HepG2 (cell line): Measurements from ENCODE around the gene ST7L. TPM values are rescaled to one million over a fixed set of nuclear protein-coding genes. Genes with fewer than 3 reads are reported as not detected.

Source experiments
- ATAC-seq: fragments of 200-7000 bp; cut with Tn5 transposase; 3 replicates; pipeline ENCODE4 v1.9.1; 2020; ENCODE audit warnings: mild to moderate bottlenecking, moderate library complexity
- BruUV-seq: library from RNA; stranded (reverse); fragments of 400-500 nt; replicated peaks from 2 replicates; lab custom pipeline; 2021; lab: Mats Ljungman, UMichigan
- CTCF ChIA-PET: fragments of 300-600 bp; formaldehyde crosslinking; extraction: SDS; loops from one replicate; lab custom pipeline; 2021; ENCODE audit warnings: low total read pairs, inconsistent platforms, low intra/inter-chr PET ratio; lab: Yijun Ruan, JAX
- POLR2A ChIA-PET: fragments of 350-600 bp; sonication (Branson Sonifier 250); formaldehyde crosslinking; loops from one replicate; lab custom pipeline; 2020; ENCODE audit warnings: antibody characterized with exemption, inconsistent platforms; lab: Yijun Ruan, JAX
- DNase-seq: peaks from one replicate; pipeline ENCODE4 v3.0.0-alpha.2; 2015; ENCODE audit warnings: low spot score
- FAIRE-seq: peaks from 3 replicates; lab custom pipeline; 2011; peaks lifted over from hg19 to GRCh38; lab: Jason Lieb, UNC
- H2AFZ ChIP-seq: one replicate; pipeline ENCODE4 v1.6.1; 2011; ENCODE audit warnings: low read length, inconsistent platforms
- H3K27ac ChIP-seq: fragments of 300-600 bp; 3 replicates; pipeline ENCODE4 v1.8.0; 2011; ENCODE audit warnings: mixed run types, mild to moderate bottlenecking, mixed read lengths, low read length, inconsistent platforms; ENCODE audit not compliant: insufficient read depth; ENCODE audit errors: extremely low read length
- H3K27me3 ChIP-seq, 2 experiments: fragments of 200-600 bp in 1 of 2; 2 replicates in 1 of 2; 3 replicates in 1 of 2; pipeline versions ENCODE4 v1.6.0 to v1.8.0; 2011; ENCODE audit warnings: low read length in 2 of 2, mild to moderate bottlenecking in 2 of 2, moderate library complexity in 2 of 2, inconsistent platforms in 1 of 2; ENCODE audit not compliant: insufficient read depth in 2 of 2, control insufficient read depth in 1 of 2
- H3K36me3 ChIP-seq, 2 experiments: fragments of 200-600 bp in 1 of 2; replicated peaks in 1 of 2; 2 replicates in 1 of 2; 3 replicates in 1 of 2; pipeline versions ENCODE4 v1.5.1 to v1.8.0; 2011; ENCODE audit warnings: low read length in 2 of 2, inconsistent platforms in 1 of 2; ENCODE audit not compliant: insufficient read depth in 2 of 2, control insufficient read depth in 1 of 2
- H3K4me1 ChIP-seq: 2 replicates; pipeline ENCODE4 v1.5.1; 2012; ENCODE audit warnings: low read length, inconsistent platforms; ENCODE audit not compliant: insufficient read depth
- H3K4me2 ChIP-seq: 2 replicates; pipeline ENCODE4 v1.6.0; 2011; ENCODE audit warnings: low read depth, low read length, inconsistent platforms
- H3K4me3 ChIP-seq, 3 experiments: fragments of 200-600 bp in 1 of 3; sonication (generic), shearing (Covaris generic) in 1 of 3; replicated peaks in 1 of 3; 2 replicates each; pipeline ENCODE4 v1.5.1; 2011 to 2016; ENCODE audit warnings: low read length in 3 of 3, inconsistent platforms in 2 of 3, low read depth in 2 of 3, mild to moderate bottlenecking in 2 of 3, control low read depth in 1 of 3, mixed read lengths in 1 of 3; ENCODE audit not compliant: insufficient read depth in 1 of 3
- H3K79me2 ChIP-seq: one replicate; pipeline ENCODE4 v1.6.1; 2011; ENCODE audit warnings: low read length, inconsistent platforms; ENCODE audit not compliant: insufficient read depth
- H3K9ac ChIP-seq: 2 replicates; pipeline ENCODE4 v1.6.0; 2011; ENCODE audit warnings: mild to moderate bottlenecking, low read depth, low read length, inconsistent platforms; ENCODE audit not compliant: insufficient read depth
- H3K9me3 ChIP-seq: 2 replicates; pipeline ENCODE4 v1.5.1; 2012; ENCODE audit warnings: mild to moderate bottlenecking, low read length
- H4K20me1 ChIP-seq: 2 replicates; pipeline ENCODE4 v1.6.0; 2011; ENCODE audit warnings: inconsistent platforms, mild to moderate bottlenecking, low read length, moderate library complexity; ENCODE audit not compliant: insufficient read depth
- ARHGAP35 ChIP-seq: sonication (generic); formaldehyde crosslinking; IDR thresholded peaks from 2 replicates; pipeline ENCODE4 v1.9.0; 2022; ENCODE audit warnings: mild to moderate bottlenecking, inconsistent platforms, moderate library complexity, missing genetic modification reagents, borderline replicate concordance
- ELK4 ChIP-seq: sonication (generic); formaldehyde crosslinking; IDR thresholded peaks from 2 replicates; pipeline ENCODE4 v1.9.0; 2021; ENCODE audit warnings: missing genetic modification reagents, borderline replicate concordance
- KDM3A ChIP-seq: IDR thresholded peaks from 2 replicates; pipeline ENCODE4 v1.6.1; 2018; ENCODE audit warnings: low read depth, missing compliant biosample characterization
- KDM6A ChIP-seq: IDR thresholded peaks from 2 replicates; pipeline ENCODE4 v1.6.1; 2016; ENCODE audit warnings: low read depth
- ZNF296 ChIP-seq: sonication (generic); formaldehyde crosslinking; conservative IDR thresholded peaks from 2 replicates; pipeline ENCODE4 v1.5.0; 2020; ENCODE audit warnings: mild to moderate bottlenecking, missing genetic modification reagents
- ZNF407 ChIP-seq: sonication (generic); formaldehyde crosslinking; IDR thresholded peaks from one replicate; pipeline ENCODE4 v1.5.1; 2020; ENCODE audit warnings: mild to moderate bottlenecking, missing genetic modification reagents; ENCODE audit errors: not compliant biosample characterization
- WGBS: methylation state at CpG from one replicate; pipeline ENCODE4 v1.1.6; 2017; ENCODE audit warnings: low lambda C conversion rate; 5-methylcytosine and 5-hydroxymethylcytosine counted together
- in situ Hi-C: cut with HindIII; loops from 2 replicates; pipeline ENCODE4 v1.10.0; 2017; ENCODE audit warnings: low pct_unique_long_range_greater_than_20kb; ENCODE audit not compliant: extremely low pct_ligation_motif_present
- intact Hi-C: fragments of 100-400 bp; cut with micrococcal nuclease; formaldehyde crosslinking; loops from one replicate; pipeline ENCODE4 v1.10.0; 2022; ENCODE audit not compliant: unreplicated experiment
- polyA plus RNA-seq, 8 experiments: library from polyadenylated mRNA; depleted of rRNA in 3 of 8; stranded (reverse) in 7 of 8; unstranded in 1 of 8; fragments of >200 nt; fragmentation: Illumina TruSeq in 4 of 8; extraction: Trizol in 4 of 8; gene quantifications; 2 replicates each; pipeline versions ENCODE4 v1.2.1 to v1.2.3, GENCODE V29; 2011 to 2016; ENCODE audit warnings: low read depth in 4 of 8, missing spikeins in 1 of 8, mixed read lengths in 1 of 8; ENCODE audit not compliant: insufficient read depth in 1 of 8
- total RNA-seq, 5 experiments: library from RNA; depleted of rRNA; stranded (reverse); fragments of >200 nt; fragmentation: Illumina TruSeq; extraction: Trizol; gene quantifications; 2 replicates each; pipeline ENCODE4 v1.2.3, GENCODE V29; 2016; ENCODE audit warnings: low read depth in 1 of 5
- TF ChIP-seq, protein P1 (sequence below): sonication (generic); formaldehyde crosslinking; IDR thresholded peaks from 2 replicates; pipeline ENCODE4 v1.5.1; 2020; ENCODE audit warnings: missing genetic modification reagents, mild to moderate bottlenecking, borderline replicate concordance

ST7L gene
- total and polyA plus RNA-seq, 2 of the 13 experiments (the other 11 are each of a cell fraction or from before 2014, with no cell fraction given): 8.6 to 19.9 TPM

DNA sequence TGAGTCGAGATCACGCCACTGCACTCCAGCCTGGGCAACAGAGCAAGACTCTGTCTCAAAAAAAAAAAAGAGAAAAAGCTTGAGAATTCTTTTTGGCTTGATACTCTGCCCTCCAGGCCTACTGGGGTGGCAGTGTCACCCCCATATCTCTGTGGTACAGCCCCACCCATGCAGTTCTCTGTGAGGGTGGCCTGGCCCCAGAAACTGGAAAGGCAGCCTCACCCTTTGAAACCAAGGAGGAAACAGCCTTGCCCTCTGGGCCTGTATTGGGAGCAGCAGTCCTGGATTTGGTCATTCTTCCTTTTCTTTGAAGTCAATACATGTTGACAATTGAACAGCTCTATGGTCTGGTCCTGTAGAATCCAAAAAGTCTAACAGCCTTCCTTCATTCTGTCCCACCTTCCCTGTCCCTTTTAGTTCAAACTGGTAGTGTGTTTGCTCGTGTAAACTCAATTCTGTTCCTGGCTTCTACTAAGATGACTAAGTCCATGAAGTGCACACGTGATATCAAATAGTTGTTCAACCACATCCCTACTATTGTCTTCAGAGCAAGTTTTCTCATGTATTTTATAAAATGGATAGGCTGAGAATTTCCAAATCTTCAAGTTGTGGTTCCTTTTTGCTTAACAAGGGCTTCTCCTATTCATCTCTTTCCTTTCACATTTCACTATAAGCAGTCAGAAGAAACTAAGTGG is 13.2 kb downstream of the ST7L start (continued):
- TF ChIP-seq ZNF407 (no peak), KDM3A (CRISPR knock-in tag) (no peak)

DNA sequence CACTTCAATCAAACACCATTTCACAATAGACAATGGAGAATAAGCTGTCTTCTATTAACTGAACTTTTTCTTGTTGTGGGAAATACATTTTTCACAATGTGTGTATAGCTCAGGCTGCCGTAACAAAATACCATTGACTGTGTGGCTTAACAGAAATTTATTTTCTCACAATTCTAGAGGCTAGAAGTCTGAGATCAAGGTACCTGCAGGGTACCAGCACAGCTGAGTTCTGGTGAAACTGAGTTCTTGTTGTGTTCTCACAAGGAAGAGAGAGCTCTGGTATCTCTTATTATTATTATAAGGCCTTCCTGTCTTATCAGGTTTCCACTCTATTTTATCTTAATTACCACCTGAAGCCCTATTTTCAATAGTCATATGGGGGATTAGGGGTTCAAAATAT is 15.4 kb downstream of the ST7L start:
- BruUV-seq: no TSS peak
- FAIRE-seq (no peak), ATAC-seq (no peak), DNase-seq (no peak)
- H4K20me1 ChIP-seq: no peaks in the 10 kb centered on the region
- H3K27me3 ChIP-seq: no peaks in the 10 kb centered on the region
- no peak overlapping the region for H3K9ac ChIP-seq
- no peak overlapping the region for H3K4me3 ChIP-seq
- H3K27ac ChIP-seq: no peak overlapping the region
- intact Hi-C loops: no loop called here
- ChIA-PET POLR2A (no interaction called here), CTCF (no interaction called here)
- no peaks in the 10 kb centered on the region for H3K79me2 ChIP-seq
- no peak overlapping the region for H2AFZ ChIP-seq
- H3K9me3 ChIP-seq: no peaks in the 10 kb centered on the region
- in situ Hi-C loops: no loop called here
- H3K4me2 ChIP-seq: no peak overlapping the region
- no peaks in the 10 kb centered on the region for H3K4me1 ChIP-seq
- peaks cover 3 to 4% of the 10 kb centered on the region in 2 experiments for H3K36me3 ChIP-seq
- WGBS: 91% methylated on average over 1 of the region's 1 CpG
- TF ChIP-seq ELK4 (CRISPR knock-in tag) (no peak), ARHGAP35 (CRISPR knock-in tag) (no peak), KDM6A (CRISPR knock-in tag) (no peak), ZNF296 (CRISPR knock-in tag) (no peak)
- TF ChIP-seq, protein P1, sequence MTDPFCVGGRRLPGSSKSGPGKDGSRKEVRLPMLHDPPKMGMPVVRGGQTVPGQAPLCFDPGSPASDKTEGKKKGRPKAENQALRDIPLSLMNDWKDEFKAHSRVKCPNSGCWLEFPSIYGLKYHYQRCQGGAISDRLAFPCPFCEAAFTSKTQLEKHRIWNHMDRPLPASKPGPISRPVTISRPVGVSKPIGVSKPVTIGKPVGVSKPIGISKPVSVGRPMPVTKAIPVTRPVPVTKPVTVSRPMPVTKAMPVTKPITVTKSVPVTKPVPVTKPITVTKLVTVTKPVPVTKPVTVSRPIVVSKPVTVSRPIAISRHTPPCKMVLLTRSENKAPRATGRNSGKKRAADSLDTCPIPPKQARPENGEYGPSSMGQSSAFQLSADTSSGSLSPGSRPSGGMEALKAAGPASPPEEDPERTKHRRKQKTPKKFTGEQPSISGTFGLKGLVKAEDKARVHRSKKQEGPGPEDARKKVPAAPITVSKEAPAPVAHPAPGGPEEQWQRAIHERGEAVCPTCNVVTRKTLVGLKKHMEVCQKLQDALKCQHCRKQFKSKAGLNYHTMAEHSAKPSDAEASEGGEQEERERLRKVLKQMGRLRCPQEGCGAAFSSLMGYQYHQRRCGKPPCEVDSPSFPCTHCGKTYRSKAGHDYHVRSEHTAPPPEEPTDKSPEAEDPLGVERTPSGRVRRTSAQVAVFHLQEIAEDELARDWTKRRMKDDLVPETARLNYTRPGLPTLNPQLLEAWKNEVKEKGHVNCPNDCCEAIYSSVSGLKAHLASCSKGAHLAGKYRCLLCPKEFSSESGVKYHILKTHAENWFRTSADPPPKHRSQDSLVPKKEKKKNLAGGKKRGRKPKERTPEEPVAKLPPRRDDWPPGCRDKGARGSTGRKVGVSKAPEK: no peak
